GM19099 (cell line): Measurements from ENCODE around the gene FBXO34.

Source experiments
- POLR2A ChIP-seq: IDR thresholded peaks from 3 replicates; pipeline ENCODE4 v1.6.1; 2011; ENCODE audit warnings: low read depth; ENCODE audit not compliant: insufficient read length; ENCODE audit errors: extremely low read depth

Gene FBXO34

GRCh38 chr14:55270832-55271571 lies at the start of gene FBXO34:
Gene FBXO34, plus strand, starts transcription at chr14:55271421. Its CDS starts 78,970 bp downstream, at chr14:55350391.
- TF ChIP-seq POLR2A, result peak; percentile 82

GRCh38 chr14:55221968-55222367 lies 49.3 kb upstream of the FBXO34 start:
- TF ChIP-seq POLR2A, result no peak

GRCh38 chr14:55223364-55223763 lies 47.9 kb upstream of the FBXO34 start:
- no peak for TF ChIP-seq POLR2A

GRCh38 chr14:55228261-55228660 lies 43.0 kb upstream of the FBXO34 start:
- no peak for TF ChIP-seq POLR2A

GRCh38 chr14:55233591-55233990 lies 37.6 kb upstream of the FBXO34 start:
- TF ChIP-seq POLR2A, result no peak

GRCh38 chr14:55238019-55238680 lies 33.1 kb upstream of the FBXO34 start:
- no peak for TF ChIP-seq POLR2A

- TF ChIP-seq POLR2A, result no peak
These were observed 31.9 kb upstream of the FBXO34 start for GRCh38 chr14:55239320-55239719.

GRCh38 chr14:55240526-55241178 lies 30.6 kb upstream of the FBXO34 start:
- no peak for TF ChIP-seq POLR2A

- no peak for TF ChIP-seq POLR2A
These were observed 29.5 kb upstream of the FBXO34 start for GRCh38 chr14:55241673-55242072.

- TF ChIP-seq POLR2A, result no peak
These were observed 27.8 kb upstream of the FBXO34 start for GRCh38 chr14:55243386-55243785.

GRCh38 chr14:55243813-55244212 lies 27.4 kb upstream of the FBXO34 start:
- TF ChIP-seq POLR2A, result no peak

GRCh38 chr14:55245657-55246268 lies 25.5 kb upstream of the FBXO34 start:
- no peak for TF ChIP-seq POLR2A

- no peak for TF ChIP-seq POLR2A
These were observed 22.8 kb upstream of the FBXO34 start for GRCh38 chr14:55248411-55248810.

- no peak for TF ChIP-seq POLR2A
These were observed 21.8 kb upstream of the FBXO34 start for GRCh38 chr14:55249423-55249822.

GRCh38 chr14:55253276-55253675 lies 17.9 kb upstream of the FBXO34 start:
- TF ChIP-seq POLR2A, result no peak
